HG02870 (cell line): Measurements from ENCODE around the gene TMEM31.
"Not testable (repeated sequence)": the region's sequence is repeated elsewhere in the genome, so short reads cannot be mapped to it uniquely, and the experiment has no call there.

ENCODE experiments used
- ATAC-seq: cut with Tn5 transposase; IDR thresholded peaks from one replicate; pipeline ENCODE4 v1.9.1; 2021; ENCODE audit warnings: mild to moderate bottlenecking, moderate library complexity; ENCODE audit not compliant: unreplicated experiment

TMEM31 gene

DNA sequence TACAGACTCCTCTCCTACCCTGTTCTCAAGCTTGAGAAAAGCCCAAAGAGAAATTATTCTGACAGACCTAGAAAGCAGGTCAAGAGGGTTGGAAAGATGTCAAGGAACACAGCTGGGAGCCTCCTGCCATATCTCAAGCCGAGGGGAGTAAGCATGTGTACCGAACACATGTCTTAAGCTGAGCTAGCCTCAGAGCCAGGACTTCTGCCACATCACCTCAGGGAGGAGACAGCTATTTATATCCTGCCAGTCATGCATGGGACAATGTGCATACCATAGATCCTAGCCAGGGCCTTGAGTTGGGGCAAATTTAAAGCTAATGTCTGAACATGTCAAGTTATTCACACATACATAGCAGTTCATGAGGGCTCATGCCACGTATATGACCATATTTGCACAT lies 11.8 kb downstream of the TMEM31 start:
- ATAC-seq: no peak

DNA sequence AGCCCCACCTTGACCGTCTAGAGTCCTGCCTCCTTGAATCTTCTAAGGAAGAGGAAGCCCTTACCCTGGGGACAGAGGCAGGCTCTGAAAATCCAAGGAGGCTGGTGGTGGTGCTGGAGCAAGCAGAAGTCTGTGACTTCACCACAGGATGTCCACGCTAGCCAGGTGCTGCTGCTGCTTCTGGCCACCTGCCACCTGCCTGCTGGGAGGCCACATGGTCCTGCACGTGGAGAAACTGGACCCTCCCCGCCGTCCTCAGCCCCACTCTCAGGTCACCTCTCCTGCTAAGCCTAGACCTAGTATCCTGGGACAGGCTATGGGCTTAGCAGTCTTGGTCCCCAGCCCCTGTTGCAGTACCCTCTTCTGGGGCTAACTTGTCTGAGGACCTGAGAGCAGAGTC lies 15.8 kb downstream of the TMEM31 start:
- ATAC-seq: no peak

DNA sequence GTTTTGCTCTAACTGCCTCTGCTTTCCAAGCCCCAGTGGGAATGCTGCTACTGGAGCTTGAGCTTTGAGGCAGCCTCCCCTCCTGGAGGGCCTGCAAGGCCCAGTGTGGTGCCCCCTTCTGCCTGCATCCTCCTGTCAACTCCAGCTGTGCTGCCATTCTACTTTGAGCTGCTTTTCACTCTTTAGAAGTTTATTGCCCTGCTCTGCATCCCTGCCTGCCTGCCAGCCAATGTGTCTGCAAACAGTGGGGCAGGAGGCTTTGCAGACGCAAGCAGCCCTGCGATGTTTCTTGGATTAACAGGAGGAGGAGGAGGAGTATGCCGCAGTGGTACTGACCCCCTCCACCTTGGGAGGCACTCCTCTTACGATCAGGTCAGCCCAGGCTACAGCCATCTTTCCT lies 16.4 kb downstream of the TMEM31 start:
- ATAC-seq: no peak

DNA sequence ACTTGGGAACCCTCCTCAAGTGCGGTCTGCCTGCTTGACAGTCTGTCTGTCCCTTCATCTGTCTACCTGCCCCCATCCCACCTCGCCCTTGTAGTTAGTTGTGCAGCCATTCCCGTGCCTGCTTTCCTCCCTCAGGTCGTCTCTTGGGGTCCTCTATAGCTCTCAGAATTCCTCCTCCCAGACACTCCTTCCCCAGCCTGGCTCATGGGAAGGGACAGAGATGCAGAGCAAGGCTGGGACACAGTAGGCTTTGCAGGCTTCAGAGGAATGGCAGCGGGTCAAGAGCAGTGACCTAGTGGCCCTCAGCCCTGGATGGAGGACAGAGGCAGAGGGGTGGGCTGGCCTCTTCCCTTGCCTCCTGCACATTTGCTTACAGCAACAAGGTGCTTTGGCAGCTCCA lies 18.3 kb downstream of the TMEM31 start:
- no peak for ATAC-seq

DNA sequence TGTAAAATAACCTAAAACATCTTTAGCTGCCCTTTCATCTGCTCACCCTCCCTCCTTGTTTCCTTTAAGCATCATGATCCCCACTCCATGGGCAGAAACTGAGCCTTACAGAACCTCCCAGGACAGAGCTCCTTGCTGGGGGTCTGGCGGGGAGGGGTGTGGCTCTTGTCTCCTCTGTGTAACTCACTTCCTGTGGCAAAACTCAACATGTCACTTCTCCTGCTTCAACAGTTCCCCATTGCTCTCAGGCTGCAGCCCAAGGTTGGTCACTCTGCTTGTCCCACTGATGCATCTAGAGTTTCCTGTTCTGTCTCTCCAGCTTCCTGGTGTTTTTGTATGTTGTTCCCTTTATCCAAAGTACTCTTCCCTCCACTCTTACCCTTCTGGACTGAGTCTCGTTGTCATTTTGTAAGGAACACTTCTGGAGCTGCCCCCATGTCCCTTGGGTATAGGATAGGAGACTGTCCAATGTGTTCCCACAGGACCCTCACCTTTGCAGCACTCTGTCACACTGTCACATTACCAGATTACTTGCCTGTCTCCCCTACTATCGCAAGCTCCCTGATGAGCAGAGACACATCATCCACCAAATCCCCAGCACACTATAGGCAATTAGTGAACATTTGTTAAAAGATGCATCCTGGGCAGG lies 19.6 kb downstream of the TMEM31 start:
- no peak for ATAC-seq

DNA sequence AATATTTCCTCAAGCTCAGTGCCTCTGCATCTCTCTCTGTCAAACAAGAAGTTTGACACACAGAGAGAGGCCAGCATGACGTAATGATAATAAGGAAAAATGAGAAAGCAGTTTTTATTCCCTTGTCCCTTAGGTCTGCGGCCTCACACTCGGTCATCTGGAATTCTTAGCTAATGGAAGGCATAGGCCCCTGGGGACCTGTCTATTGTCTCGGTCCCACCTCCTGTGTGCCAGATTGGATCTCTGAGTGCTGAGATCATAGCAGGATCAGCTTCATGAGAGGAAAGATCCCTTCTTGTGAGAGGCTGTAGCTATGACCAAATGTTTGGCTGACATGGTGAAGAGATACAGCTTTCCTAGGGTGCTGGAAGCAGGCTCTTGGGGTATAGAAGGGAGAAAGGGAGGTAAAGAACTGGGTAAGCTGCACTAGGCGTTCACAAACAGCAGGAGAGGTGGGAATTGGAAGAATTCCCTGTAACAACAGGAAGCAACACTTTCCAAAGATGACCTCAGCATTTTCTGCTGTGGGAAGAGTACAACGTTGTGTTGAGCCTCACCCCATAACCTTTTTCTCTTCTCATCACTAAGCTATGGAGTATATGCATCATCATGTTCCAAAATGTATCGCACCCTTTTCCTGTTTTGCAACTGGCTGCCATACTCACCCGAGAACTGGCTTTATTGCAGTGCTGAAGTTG lies 20.2 kb downstream of the TMEM31 start:
- no peak for ATAC-seq

DNA sequence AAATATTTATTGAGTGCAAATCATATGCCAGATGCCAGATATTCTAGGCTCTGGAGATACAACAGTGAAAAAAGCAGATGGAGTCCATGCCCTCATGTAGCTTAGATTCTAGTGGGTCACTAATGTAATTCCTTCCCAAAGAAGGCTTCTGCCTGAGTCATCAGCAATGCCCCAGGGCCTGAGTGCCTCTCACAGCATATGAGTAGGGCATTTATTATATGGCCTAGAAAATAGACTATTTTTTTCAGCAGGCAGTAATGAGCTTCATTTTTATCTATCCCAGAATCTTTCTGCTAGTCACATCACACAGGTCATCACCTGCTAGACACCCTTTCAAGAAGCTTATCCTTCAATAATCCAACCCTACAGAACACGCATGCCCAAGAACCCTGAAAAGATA lies 22.3 kb downstream of the TMEM31 start:
- no peak for ATAC-seq

DNA sequence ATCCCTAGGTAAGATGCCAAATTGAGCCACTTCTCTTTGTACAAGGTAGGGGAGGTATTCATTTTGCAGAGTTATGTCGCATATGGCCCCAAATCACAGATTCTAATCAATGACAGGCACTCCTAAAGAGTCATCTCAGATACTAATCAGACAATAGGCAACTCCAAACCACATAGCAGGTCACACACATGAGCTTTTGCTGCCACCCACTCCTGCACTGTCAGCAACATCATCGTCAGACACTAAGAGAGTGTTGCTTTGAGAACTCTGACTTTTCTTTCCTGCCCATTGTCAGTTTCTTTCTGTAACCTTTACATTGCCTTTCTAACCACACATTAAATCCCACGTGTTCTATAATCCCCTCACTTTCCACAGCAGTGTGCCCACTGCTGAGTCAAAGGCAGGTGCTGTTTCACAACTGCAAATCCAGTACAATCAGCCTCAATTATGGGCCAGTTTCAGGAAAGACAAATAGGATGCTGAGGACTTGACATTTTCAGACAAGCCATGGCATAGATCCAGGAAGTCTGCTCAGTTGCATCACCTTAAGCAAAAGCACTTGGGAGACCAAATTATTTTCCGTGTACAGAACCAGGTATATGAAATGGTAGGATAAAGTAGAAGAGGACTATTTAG lies 23.5 kb downstream of the TMEM31 start:
- ATAC-seq: no peak

DNA sequence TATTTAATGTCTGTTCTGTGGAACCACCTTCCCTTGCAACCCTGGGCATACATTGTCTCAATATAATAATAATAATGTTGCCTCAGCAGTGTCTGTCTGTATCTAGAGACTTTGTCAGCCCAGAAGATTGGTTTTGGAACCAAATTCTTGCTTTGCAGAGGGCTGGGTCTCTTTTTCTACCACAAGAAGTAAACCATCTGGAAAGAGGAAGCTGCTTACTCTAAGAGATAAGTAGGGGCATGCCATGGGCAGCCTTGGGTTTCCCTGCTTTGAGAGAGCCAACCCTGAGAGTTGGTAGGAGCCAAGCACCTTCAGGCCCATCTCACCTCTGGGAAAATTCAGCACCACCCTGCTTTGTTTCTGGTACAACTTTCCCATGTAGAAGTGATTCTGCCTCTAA lies 27.0 kb downstream of the TMEM31 start:
- no peak for ATAC-seq

DNA sequence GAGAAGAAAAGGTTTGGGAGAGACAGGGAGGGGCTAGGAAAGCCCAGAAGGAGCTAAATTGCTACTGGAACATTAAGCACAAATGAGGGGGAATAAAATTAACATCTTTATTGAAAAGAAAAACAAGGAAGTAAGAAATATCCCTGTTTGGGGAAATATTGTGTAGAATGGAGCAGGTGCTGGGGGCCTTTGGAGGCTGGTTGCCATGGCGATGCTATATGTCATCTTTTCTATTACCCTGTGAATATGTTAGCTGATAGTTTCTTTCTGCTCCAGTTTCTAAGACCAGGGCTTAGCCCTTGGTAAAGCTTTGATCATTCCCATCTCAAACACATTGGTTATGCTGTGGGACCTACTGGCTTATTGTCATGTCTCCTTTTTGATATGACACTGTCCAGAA lies 28.7 kb downstream of the TMEM31 start:
- no peak for ATAC-seq

DNA sequence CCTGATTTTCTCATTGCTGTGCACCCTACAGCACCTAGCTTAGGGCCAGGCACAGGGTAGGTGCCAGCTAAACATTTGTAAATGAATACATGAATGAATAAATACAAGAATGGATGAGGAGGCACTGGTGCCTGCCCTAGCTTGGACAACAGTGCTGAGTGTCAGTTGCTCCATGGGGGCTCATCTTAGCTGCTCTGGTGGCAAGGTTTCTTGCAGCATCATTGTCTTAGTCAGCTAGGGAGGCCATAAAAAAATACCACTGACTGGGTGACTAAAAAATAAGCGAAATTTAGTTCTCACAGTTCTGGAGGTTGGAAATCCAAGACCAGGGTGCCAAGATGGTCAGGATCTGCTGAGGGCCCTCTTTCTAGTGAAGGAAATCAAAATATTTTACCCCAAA lies 31.2 kb downstream of the TMEM31 start:
- ATAC-seq: no peak

DNA sequence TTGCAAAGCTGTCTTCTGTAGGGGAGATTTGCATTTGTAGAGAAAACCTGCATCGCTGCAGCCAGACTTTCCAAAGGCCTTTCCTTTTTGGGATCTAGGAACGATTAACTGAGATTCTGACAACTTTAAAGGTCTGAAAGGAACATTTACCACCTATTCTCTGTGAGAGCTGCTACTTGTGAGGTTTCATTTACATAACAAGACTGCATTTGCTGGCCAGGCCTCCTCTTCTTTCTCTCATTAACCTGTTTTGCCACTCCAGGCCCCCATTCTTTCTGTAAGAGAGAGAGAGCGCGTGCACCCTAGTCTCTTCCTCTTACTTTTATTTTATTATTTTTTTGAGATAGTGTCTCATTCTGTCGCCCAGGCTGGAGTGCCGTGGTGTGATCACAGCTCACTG lies 31.6 kb downstream of the TMEM31 start:
- ATAC-seq: no peak

DNA sequence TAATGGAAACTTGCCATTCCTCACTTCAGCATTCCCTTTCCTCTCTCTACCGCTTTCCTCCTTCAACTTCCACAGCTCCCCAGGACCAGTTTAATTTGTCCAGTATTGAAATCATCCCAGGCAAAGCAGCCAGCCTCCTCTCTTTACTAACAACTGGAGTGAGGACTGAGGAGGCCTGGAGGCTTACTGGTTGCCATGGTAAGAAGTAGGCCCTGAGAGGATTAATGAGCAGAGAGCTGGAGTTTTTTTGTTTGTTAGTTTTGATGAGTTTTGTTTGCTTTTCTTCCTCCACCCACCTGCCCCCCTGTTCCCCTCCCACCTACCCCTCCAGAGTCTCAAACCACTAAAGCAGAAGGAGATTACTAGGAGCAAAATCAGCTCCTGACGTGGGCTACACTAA lies 36.5 kb downstream of the TMEM31 start:
- ATAC-seq: no peak

DNA sequence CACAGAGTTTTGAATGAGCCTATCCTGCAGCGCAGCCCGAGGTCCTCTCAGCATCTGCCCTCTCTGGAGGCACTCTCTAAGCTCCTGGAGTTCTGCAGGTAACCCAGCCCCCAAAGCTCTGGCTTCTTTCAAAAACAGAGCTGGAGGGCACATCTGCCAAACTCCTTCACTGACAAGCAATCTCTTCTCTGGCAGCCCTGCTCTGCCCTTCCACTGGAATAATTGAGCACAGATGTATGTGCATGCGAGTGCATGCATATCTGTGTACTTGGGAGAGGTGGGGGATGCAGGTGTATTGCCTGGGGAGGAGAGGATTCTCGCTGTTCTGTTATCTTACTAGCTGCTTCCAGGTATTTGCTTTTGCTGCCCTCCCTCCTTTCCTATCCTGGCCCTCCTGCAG lies 43.7 kb downstream of the TMEM31 start:
- no peak for ATAC-seq

DNA sequence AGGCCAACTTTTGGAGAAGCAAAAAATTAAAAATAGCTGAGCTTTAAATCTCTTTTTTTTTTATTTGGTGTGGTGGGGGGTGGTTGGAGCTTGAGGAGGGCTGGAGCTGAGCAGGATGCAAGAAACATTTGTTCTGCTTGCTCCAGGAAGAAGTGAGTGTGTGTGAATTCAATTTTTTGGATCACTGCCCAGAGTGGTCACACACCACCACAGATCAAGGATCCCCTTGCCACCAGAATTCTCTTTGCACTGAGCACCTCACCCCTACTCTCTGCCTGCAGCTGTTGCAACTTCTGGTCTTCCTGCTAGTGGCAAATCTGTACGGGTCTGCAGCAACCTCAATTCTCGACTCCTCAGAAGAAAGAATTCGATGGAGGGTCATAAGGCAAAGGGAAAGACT lies 46.0 kb downstream of the TMEM31 start:
- ATAC-seq: no peak

DNA sequence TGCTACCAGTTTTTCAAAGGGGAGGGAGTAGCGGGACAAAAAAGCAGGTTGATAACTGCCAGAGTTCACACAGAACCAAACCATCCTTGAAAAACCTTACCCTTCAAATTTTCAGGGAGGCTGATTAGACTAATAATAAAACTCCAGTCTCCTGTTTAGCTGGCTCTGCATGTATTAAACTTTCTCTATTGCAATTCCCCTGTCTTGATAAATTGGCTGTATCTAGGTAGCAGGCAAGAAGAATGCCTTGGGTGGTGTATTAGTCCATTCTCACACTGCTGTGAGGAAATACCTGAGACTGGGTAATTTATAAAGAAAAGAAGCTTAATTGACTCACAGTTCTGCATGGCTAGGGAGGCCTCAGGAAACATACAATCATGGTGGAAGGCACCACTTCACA lies 47.8 kb downstream of the TMEM31 start:
- no peak for ATAC-seq

DNA sequence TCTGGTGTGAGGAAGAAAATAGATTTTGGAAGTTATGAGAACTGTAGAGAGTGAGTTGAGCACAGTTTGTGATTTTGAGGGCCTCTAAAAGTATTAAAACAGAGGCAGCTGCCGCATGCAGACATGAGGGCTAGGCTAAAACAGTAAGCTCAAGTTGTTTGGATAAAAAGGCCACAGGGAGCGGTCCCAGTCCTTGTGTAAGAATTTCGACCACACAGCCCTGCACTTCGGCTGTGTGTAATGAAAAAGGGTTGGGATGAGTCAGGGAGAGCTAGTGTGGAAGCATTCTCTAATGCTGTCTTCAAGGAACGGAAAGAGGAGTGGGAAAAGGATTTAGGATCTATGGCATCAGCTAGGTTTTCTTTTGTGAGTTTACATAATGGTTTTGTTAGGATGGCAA lies 52.8 kb downstream of the TMEM31 start:
- not testable (repeated sequence) for ATAC-seq
